HG02840 (cell line): Measurements from ENCODE around the gene PPL.

Source experiments
- ATAC-seq: cut with Tn5 transposase; IDR thresholded peaks from one replicate; pipeline ENCODE4 v1.9.1; 2021; ENCODE audit warnings: mild to moderate bottlenecking, moderate library complexity, moderate number of reproducible peaks; ENCODE audit not compliant: unreplicated experiment, low FRiP score

The PPL gene

GRCh38 chr16:4891886-4892216, 45.1 kb downstream of the PPL start:
- ATAC-seq = no peak

GRCh38 chr16:4891097-4891885, 45.7 kb downstream of the PPL start:
- no peak for ATAC-seq

- ATAC-seq = no peak
These were observed 46.3 kb downstream of the PPL start for GRCh38 chr16:4890686-4891085.

- no peak for ATAC-seq
These were observed 46.9 kb downstream of the PPL start for GRCh38 chr16:4890026-4890425.

GRCh38 chr16:4888428-4889135, 48.4 kb downstream of the PPL start:
- ATAC-seq = no peak

GRCh38 chr16:4886151-4886550, 50.8 kb downstream of the PPL start:
- ATAC-seq = no peak

GRCh38 chr16:4884972-4885874, 51.7 kb downstream of the PPL start:
- ATAC-seq = no peak

- ATAC-seq = no peak
These were observed 52.7 kb downstream of the PPL start for GRCh38 chr16:4884209-4884608.

- ATAC-seq = no peak
These were observed 53.4 kb downstream of the PPL start for GRCh38 chr16:4883501-4883900.

- no peak for ATAC-seq
These were observed 54.2 kb downstream of the PPL start for GRCh38 chr16:4882633-4883285.

GRCh38 chr16:4882000-4882632, 54.8 kb downstream of the PPL start:
- no peak for ATAC-seq

- no peak for ATAC-seq
These were observed 56.9 kb downstream of the PPL start for GRCh38 chr16:4880006-4880580.

GRCh38 chr16:4879049-4879448, 57.9 kb downstream of the PPL start:
- no peak for ATAC-seq

GRCh38 chr16:4877380-4877685, 59.6 kb downstream of the PPL start:
- no peak for ATAC-seq

- ATAC-seq = no peak
These were observed 60.1 kb downstream of the PPL start for GRCh38 chr16:4876646-4877379.

- ATAC-seq = no peak
These were observed 62.3 kb downstream of the PPL start for GRCh38 chr16:4874666-4875065.

GRCh38 chr16:4873091-4873490, 63.9 kb downstream of the PPL start:
- ATAC-seq = no peak

- no peak for ATAC-seq
These were observed 65.9 kb downstream of the PPL start for GRCh38 chr16:4871071-4871470.

- no peak for ATAC-seq
These were observed 66.7 kb downstream of the PPL start for GRCh38 chr16:4870138-4870671.
